T follicular helper cell (primary cell): ENCODE results near the gene ERO1B.
"Not testable (repeated sequence)": the region's sequence is repeated elsewhere in the genome, so short reads cannot be mapped to it uniquely, and the experiment has no call there.

Experiments
- DNase-seq: peaks from one replicate; pipeline ENCODE4 v3.0.0-alpha.2; 2020; ENCODE audit warnings: low read depth

ERO1B gene

GRCh38 chr1:236186471-236186870 lies 95.3 kb downstream of the ERO1B start:
- not testable (repeated sequence) for DNase-seq

DNA sequence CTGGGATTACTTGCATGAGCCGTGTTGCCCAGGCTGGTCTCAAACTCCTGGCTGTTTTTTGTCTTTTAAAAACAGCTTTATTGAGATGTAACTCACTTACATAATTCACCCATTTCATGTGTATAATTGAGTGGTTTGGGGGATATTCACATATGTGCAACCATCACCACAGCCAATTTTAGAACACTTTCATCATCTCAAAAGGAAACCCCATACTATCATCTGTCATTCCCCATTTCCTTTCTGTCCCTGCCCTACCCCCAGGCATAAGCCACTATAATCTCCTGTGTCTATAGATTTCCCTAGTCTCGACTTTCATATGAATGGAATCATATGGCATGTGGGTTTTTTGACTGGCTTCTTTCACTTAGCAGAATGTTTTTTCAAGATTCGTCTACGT lies 96.1 kb downstream of the ERO1B start:
- DNase-seq: no peak

DNA sequence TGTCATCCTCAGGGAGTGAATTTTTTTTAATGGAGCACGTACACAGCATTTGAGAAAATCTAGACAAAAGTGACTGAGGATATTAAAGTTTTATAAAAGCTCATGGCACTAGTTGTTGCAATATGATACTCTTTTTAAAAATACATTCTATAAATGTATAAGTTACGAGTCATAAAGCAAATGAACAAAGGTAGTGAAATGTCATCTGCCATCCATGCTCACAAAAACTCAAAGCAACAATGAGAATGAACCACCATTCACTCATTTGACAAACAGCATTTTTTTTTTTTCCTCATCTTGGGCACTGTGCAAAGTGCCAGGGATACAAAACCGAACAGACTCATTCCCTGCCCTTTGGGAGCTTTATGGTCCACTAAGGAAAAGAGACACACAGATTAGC lies 100.7 kb downstream of the ERO1B start:
- no peak for DNase-seq

DNA sequence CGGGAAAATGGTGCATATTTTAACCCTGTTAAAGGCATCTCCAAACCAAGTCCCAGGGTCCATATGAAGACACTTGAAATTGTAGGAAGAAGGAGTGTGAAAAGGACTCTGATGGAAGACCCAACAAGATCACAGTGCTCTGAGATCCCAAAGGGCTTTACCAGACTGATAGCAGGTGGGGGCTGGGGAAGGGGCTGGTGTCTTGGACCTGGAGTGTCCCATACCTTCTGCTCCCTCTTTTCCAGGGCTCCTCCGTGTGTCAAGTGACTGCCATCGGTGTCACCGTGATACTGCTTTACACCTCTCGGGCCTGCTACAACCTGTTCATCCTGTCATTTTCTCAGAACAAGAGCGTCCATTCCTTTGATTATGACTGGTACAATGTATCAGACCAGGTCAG lies 102.1 kb downstream of the ERO1B start:
- no peak for DNase-seq

DNA sequence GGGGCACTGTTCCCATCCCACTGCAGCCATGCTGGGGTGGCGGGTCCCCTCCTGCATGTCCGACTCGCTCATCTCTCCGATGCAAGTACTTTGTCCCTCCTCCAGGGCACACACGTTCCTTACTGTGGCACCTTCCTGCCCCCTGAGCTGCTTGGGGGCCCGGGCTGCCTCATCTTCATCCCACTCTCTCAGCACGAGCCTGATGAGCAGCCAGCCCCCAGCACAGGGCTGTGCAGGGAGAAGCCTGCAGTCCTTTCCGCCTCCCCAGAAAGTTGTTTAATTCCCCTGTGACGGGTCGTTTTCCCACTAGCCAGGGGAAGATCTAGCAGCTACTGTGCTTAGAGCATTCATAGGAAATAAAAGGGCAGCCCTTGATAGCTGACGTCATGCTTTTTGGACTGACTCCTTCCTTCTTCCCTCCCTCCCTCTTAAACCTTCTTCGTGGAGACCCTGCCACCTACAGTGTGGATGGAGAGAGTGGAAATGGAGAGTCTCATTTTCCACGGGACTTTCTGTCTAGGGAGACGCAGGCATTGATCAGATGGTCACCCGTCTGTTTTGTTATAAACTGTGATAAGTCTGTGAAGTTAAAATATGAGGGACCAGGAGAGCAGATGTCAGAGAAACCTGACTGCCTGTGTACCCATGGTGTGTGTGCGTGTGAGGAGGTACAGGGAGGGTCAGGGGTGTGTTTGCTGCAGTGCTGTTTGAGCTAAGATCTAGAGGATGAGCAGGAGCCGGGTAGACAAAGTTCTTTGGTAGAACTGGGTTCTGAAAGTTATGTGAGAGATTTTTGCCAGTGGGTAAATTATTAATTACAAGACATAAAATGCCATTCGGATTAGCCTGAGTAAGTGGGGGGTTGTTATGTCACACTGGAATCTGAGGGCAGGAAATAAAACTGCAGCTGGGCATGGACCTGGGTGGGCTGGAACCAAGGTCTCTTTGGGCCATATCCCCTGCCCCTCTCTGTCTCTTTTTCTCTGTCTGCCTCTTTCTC lies 105.1 kb downstream of the ERO1B start:
- DNase-seq: no peak

- no peak for DNase-seq
These were observed 106.0 kb downstream of the ERO1B start for GRCh38 chr1:236175642-236176336.

DNA sequence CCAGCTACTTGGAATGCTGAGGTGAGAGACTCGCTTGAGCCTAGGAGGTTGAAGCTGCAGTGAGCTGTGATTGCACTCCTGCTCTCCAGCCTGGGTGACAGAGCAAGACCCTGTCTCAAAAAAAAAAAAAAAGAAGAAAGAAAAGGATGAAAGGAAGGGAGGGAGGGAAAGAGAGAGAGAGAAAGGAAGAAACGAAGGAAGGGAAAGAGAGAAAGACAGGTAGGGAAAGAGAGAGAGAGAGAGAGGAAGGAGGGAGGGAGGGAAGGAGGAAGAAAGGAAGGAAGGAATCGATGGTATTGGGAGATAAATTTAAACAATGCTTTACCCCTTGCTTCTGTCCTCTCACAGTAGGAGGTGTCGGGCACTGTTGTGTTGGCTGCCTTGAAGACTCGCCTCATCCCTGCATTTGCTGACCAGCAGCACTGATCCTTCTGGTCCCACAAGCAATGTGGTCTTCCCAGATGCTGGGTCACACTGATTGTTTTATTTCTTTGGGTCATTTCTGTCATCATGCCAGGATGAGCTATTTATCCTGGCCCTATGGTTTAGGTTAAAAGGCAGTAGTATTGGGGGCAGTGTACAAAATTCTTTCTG lies 108.5 kb downstream of the ERO1B start:
- no peak for DNase-seq

- DNase-seq: no peak
These were observed 109.6 kb downstream of the ERO1B start for GRCh38 chr1:236172041-236172579.

DNA sequence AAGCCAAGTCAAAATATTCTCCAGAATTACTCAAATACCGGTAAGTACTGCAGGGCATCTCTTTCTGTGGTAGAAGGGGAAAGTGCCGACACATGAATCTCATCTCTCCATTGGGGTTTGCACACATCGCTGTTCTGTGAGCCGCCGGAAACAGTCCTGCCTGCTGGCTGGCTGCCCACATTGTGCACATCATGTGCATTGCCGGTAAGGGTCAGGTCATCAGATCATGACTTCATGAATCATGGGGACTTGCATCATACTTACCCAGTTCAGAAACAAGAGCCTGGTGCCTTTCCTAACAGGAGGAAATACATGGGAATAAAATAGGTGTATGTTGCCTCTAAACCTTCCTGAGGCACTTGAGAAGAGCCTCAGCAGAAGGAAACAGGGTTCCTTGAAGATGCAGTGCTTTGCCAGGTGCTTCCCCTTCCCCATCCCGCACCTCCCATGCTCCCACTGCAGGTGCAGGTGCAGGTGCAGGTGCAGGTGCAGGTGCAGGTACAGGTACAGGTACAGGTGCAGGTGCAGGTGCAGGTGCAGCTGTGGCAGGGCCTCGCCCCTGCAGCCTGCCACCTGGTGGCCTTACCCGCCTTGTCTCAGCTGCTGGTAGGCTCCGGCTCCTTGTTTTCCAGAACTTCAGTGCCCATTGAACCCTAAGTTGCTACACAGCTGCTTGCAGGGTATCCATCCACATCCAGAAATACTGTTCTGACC lies 112.9 kb downstream of the ERO1B start:
- DNase-seq: no peak

DNA sequence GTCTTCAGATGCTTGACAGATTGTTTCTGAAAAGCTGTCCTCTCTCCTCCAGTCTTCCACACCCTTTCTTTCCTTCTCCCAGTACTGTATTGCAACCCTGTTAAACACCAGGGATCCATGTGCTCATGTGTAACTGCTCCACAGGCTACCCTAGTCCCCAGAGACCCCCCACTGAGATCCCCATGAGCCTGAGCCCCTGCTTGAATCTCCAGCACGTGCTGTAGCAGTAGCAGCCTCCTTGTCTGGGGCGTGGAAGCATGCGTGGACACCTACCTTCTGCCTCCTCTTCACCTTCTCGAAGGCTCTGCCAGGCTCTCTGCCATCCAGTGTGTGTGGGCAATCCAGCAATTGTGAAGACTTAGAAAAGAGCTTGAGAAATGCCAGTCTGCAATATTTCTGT lies 114.2 kb downstream of the ERO1B start:
- no peak for DNase-seq

GRCh38 chr1:236167154-236167553 lies 114.6 kb downstream of the ERO1B start:
- no peak for DNase-seq

DNA sequence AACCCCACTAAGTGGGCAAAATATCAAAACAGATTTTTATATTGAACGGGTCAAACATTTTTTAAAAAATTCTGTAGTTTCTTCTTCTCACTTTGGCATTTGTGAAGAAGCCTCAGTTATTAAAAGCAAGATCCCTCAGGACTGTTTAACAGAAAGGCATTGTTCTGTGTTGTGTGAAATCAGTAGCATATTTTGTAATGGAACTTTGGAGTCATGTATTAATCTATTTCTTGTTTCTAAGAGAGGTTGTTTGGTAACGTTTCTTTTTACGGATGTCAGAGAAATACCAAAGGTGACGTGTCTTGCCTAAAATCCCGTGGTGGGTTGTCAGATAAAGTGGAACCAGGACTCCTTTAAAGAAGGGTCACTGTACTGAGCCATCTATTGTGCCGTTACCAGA lies 115.7 kb downstream of the ERO1B start:
- no peak for DNase-seq
